Glomerular visceral epithelial cell (primary cell): ENCODE measurements around the gene ARPP21.
"Not testable (repeated sequence)": the region's sequence is repeated elsewhere in the genome, so short reads cannot be mapped to it uniquely, and the experiment has no call there.

Source experiments
- DNase-seq: peaks from one replicate; pipeline ENCODE4 v3.0.0-alpha.2; 2016; ENCODE audit errors: extremely low spot score

The ARPP21 gene

DNA sequence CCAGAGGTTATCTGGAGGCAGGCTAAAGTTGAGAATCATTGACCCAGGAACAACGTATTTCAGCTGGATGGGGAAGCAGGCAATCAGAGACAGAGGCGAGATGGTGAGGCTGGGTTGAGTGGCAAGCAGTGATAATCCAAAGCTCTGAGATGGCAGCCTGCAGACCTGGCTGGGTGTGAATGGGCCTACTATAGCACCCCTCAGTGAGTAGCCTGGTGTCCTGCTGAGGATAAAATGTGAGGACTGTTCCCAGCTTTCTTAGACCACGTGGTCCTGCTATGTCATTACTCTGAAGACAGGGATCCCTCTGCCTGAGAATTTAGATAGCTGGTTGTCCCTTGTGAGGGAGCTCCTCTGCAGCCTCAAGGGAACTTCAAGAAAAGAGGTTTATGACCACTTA lies 141.5 kb downstream of the ARPP21 start:
- no peak for DNase-seq

DNA sequence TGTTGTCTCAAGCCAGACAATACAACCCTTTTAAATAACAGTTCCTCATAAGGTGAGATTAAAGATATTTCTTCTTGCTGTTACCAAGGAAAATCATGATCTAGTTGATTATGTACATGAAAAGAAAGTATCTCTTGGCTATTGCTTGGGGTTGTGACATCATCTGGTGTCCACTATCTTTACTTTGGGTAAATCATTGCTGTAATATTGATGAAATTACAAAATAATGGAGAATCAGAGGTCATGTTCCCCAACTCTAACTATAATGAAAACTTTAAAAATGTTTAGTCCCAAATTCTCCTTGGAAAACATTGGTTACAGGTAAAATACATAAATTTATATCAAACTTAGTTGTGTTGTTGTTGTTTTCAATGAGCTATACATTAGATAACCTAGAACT lies 142.2 kb downstream of the ARPP21 start:
- no peak for DNase-seq

DNA sequence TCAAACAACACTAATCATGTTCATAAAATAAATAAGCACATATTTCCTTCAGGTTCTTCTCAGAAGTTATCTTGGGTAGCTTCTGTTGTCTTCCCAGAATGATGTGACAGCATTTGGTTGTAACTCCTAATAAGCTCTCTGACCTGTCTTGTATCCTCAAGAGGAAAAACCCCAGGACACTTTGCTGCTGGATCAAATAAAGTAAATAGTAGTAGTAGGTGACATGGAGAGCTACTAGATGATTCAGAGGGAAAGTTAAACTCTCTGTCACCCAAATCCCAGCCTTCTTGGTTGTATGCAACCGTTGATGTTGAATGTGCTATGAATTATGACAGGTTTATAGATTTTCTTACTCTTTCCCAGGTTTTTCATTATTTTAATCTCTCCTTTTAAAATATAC lies 143.0 kb downstream of the ARPP21 start:
- DNase-seq, result no peak

DNA sequence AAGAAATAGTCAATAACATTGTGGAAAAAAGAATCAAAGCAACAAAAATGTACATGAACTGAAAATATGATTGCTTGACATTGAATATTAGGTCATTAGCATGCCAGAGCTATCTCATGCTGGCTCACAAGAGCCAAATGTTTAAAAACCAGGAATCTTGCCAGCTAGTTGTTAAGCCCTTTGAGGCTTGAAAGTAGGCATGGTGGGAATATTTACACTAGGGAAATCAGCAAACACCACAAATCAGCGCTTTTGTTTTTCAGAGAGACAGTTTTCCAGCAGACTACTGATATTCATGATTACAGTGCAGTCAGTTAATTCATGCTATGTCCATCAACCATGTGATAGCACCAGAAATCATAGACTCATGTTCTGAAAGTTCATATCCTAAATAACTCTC lies 144.8 kb downstream of the ARPP21 start:
- DNase-seq, result no peak

DNA sequence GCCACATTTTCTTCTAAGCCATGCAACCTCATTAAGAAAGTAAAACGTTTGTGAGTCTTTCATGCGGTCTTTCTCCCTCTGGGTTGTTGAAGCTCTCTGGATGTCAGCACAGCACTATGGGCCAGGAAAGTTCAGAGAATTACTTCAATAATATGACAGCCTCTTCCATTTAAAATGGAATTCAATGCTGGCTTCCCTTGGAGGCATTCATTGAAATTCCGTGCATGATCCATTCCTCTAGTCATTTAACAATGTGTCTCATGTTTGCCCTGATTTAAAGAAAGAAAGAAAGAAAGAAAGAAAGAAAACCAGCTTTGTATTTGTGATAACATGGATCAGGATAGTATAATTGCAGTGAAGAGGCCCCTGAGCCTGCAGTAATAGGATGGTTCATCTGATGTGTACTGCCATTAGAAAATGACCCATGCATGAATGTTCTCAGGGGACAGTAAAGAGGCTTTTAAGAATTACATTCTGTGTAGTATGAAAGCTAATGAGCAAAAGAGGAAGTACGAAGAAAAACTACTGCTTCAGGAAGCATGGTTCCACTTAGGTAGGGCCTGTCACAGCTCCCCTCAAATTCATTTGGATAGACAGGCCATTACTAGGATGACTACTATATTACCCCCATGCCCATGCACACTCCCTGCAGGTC lies 146.0 kb downstream of the ARPP21 start:
- DNase-seq, result no peak

DNA sequence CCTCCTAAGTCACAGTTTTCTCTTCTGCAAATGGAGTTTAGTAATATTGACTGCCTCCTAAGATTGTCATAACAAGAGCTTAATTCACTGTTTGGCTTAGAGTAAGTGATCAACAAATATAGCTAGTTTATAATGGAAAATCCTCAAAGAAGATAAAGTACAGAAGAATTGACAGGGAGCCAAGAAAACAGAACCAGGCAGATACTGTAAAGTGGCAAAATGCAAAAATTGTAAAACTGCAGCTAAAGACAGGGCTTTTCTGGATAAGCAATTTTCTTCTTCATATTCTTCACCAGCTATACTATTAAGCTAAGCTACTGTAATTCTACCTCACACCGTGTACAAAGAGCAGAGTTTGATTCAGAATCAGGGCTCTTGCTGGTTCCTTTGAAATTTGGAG lies 148.6 kb downstream of the ARPP21 start:
- DNase-seq, result no peak

DNA sequence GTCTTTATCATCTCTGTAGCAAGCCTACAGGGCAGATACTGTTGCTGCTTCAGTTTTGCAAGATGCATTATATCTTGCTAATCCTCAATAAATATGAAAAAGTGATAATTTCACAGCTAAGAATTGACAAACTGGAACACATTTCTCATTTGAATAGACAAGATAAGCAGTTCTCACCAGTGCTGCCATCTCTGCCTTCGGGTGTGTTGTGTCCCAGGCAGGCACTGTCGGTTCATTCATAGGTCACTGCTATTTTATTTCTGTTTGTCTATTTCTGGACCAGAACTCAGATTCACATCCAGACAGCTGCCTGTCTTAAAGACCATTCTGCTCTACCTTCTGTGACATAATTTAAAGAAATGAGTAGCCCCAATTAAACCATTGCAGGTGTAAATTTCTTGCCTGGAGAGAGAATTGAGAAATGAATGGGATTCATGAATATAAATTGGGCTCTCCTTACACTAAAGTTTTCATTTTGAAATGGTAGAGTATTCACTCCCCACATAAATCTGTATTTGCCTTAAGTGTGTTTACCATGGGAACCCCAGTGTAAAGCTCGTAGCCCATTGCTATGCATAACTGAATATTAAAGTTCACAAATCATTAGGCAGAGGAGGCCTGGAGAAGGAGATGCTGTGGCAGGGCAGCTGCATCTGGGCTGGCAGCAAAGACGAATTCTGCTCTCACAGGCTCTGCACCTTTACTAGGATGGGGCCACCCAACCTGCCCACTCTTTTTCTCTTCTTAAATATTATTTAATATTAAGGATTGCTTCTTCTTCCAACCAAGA lies 149.9 kb downstream of the ARPP21 start:
- no peak for DNase-seq

DNA sequence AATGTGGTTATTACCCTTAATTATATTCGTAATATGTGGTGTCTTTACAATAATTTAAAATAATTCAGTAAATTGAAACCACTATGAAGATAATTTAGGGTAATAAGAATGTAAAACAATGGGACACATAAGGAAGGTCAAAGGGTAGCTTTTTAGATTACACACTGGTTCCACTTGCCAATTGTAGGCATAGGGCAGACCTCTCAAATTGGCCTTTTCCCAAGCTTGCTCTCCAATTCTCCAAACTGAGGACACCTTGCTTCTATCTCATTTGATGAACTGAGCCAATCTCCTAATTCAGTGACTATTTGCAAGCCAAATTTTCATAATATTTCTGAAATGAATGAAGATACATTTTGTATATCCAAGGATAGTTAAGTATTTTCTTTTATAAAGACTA lies 151.4 kb downstream of the ARPP21 start:
- no peak for DNase-seq

DNA sequence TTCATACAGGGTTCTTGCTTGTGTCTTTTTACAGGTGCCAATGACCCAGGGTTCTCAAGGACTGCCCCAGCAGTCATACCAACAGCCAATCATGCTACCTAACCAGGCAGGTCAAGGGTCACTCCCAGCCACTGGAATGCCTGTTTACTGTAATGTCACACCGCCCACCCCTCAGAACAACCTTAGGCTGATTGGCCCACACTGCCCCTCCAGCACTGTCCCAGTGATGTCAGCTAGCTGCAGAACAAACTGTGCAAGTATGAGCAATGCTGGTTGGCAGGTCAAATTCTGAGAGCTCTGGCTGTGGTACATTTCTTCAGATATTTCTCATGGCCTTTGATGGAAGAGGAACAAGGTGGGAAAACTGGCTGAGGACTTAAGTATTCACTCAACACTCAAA lies 154.3 kb downstream of the ARPP21 start:
- DNase-seq, result no peak

DNA sequence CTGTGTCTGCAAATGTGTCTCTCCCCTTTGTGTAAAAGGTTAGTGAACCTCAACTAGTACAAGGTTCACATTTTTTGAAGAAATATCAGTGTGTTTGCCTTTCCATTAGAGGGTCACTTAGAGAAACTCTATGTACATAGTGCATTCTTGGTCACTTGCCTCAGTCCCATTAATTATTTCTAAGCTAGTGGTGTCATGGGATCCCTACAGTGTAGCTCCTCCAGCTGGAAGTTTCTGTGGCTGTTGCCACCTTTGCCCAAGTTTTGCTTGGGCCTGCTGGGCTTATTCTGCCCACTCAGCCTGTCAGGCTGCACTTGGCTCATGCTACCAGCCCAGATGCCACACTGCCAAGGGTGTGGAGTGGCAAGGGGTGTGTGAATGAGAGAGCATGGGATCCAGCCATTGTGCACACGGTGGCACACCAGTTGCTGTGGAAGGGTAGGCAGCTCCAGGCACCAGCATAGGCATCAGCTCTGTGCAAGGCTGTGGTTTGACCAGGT lies 161.7 kb downstream of the ARPP21 start:
- no peak for DNase-seq

DNA sequence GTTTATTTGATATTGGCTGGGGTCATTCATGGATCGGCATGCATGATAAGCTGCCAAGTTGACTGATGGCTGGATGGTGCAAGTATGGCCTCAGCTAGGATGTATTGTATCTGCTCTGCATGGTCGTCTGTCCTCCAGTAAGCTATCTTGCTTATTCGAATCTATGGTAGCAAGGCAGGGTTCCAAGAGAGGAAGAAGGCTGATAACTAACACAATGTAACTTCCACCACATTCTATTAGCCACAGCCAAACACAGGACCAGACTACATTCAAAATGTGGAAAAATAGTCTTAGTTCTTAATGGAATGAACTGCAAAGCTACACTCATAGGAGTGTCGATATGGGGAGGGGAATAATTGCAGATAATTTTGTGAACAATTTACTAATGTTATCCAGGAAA lies 175.2 kb downstream of the ARPP21 start:
- no peak for DNase-seq

DNA sequence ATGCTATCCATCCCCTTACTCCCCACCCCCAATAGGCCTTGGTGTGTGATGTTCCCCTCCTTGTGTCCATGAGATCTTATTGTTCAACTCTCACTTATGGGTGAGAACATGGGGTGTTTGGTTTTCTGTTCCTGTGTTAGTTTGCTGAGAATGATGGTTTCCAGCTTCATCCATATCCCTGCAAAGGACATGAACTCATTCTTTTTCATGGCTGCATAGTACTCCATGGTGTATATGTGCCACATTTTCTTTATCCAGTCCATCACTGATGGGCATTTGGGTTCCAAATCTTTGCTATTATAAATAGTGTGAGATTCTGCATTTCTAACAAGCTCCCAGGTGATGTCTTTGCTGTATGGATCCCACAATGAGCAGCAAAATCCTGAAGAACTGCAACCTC lies 176.5 kb downstream of the ARPP21 start:
- DNase-seq, result not testable (repeated sequence)

DNA sequence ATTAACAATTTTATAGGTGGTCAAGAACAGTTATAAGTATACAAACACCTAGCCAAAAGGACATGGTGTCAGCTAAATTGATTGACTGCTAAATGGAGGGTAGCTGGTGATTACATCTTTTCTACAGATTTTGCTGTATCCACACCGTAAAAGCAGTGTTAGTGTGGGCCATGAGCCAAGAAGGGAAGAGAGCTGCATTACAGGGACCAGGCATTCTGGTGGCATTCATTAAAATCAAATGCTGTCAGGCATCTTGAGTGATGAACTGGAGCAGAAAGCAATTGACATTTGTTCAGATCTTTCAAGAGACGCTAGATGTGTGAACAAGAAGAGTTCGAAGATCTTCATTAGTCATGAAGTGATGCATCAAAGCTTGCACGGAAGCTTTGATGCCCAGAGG lies 177.9 kb downstream of the ARPP21 start:
- DNase-seq, result no peak

DNA sequence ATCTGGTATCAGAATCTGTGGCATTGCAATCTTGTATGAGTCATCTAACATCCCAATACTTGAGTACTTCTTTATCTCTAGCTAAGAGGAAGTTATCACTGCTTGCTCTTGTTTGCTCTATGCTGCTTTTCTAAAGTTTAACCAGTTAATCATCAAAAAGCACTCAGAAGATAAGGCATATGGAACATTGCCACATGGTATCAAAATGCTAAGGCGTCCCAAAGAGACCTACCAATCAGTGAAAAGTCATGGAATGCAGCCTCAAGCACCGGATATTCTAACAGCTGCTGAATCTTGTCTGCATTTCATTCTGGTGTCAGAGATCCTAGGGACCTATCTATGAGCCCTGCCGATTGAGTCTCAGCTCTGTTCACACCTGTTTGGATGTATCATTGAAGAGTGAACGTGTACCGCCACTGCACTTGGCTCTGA lies 192.8 kb downstream of the ARPP21 start:
- DNase-seq, result no peak
